ENCODE results near the gene STK32A.

The STK32A gene

DNA sequence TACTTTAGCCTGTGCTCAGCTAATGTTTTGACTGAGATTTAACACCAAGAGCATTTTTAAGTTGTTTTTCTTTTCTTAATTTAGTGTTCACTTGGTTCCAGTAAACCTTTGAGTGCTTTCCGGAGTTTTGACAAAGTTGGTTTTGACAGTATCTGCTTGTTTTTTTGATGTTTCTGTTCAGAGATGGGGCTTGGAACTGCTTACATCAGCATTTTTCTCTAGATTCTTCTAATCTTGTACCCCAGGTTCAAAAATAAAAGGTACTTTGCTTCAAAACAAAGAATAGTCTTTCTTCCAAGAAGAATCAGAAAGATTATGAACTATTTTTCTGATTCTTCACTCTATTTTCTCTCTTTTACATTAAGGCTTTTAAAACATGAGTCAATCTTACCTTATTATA lies 142.9 kb downstream of the STK32A start:
- TF ChIP-seq POLR2A (IDR thresholded peaks at IDR 0.05; ENCODE audit: low read length) (no peak), GATA1 (IDR thresholded peaks at IDR 0.05; ENCODE audit: low read depth, low read length) (no peak)

DNA sequence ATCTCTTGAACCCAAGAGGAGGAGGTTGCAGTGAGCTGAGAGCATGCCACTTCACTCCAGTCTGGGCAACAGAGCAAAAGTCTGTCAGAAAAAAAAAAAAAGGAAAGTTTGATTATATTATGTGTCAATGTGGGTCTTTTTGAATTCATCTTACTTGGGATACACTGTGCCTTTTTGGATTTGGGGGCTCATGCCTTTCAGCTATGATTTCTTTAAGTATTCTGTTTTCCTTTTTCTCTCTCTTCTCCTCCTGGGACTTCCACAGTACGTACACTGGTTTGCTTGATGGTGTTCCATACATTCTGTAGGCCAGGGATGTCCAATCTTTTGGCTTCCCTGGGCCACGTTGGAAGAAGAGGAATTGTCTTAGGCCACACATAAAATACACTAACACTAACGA lies 146.7 kb downstream of the STK32A start:
- DNase-seq: no peak
- TF ChIP-seq POLR2A (IDR thresholded peaks at IDR 0.05; ENCODE audit: low read length) (no peak), GATA1 (IDR thresholded peaks at IDR 0.05; ENCODE audit: low read depth, low read length) (no peak)

More for the DNA sequence above, 142.9 kb downstream of the STK32A start:
- no peak for DNase-seq

DNA sequence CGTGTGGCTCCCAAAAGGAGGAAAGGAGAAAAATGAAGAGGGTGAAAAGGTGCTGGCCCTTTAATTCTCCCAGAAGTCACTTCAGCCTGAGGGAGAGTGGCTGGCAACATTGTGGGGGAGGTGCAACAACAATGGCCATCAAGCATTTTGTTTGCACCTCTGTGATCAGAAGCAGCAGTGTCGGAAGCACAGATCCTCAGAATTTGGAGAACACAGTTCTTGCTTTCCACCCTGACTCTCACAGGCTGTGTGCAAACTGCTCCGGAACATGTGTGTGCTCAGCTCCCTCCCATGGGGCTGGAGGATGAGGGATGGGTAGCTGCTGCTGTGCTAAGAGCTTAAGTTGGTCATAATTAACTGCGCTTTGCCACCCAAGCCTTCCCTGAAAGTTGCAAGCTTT lies 147.9 kb downstream of the STK32A start:
- no peak for TF ChIP-seq POLR2A (IDR thresholded peaks at IDR 0.05; ENCODE audit: low read length)
- TF ChIP-seq GATA1 (IDR thresholded peaks at IDR 0.05; ENCODE audit: low read depth, low read length): no peak
- DNase-seq: no peak

DNA sequence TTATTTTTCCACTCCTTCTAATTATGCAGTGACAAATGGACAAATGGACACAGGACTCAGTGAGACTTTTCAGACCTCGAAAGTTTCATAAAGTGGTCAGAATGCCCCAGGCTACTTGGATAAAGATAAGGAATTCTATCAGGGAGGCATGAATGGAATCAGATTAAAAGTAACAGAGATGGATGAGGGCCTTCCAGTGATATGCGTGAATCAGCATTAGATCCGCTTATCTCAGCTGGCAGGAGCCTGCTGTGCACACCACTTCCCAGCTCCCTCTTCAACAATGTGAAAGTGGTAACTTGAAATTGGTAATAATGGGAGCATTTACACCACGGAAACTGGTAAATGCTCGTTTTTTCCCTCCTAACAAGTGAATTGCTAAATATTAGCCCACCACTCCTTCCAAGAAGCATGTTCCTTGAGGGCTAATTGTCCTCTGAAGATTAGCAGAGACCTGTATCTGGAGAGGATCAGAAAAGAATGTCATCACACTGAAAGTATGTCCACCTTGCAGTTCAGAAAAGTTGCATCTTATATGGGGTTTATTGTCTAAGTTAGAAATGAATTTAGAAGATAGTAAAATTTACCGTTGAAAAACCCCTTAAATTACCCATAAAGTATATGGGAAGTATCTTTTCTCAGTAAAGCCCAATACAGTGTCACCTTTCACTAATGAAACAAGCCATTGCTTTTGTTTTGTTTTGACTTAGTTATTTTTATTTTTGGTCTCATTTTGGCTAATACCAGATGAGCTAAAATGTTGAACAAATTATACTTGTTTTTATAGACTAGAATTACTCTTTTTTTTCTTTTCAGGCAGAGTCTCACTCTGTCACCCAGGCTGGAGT lies 149.7 kb downstream of the STK32A start:
- DNase-seq: peak; percentile 4 to 45
- no peak for TF ChIP-seq POLR2A (IDR thresholded peaks at IDR 0.05; ENCODE audit: low read length)
- no peak for TF ChIP-seq GATA1 (IDR thresholded peaks at IDR 0.05; ENCODE audit: low read depth, low read length)

DNA sequence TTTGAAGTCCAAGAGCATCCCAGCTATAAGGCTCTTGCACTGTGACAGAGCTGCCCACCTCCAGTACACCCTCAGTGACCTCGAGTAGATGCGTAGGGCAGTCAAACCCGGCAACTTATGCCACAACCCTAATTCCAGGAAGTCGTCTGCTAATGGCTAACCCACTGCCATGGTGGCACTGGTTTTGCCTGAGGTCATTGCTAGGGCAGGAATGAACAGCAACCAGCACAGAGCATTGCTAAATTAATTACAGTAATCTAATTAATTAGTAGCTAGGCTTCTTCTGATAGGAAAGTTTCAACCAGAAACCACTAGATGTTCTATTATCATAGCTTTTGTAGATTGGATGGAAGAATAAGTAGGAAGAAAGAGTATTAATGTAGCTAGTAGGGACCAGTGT lies 152.3 kb downstream of the STK32A start:
- DNase-seq: no peak
- TF ChIP-seq GATA1 (IDR thresholded peaks at IDR 0.05; ENCODE audit: low read depth, low read length) (no peak), POLR2A (IDR thresholded peaks at IDR 0.05; ENCODE audit: low read length) (no peak)

DNA sequence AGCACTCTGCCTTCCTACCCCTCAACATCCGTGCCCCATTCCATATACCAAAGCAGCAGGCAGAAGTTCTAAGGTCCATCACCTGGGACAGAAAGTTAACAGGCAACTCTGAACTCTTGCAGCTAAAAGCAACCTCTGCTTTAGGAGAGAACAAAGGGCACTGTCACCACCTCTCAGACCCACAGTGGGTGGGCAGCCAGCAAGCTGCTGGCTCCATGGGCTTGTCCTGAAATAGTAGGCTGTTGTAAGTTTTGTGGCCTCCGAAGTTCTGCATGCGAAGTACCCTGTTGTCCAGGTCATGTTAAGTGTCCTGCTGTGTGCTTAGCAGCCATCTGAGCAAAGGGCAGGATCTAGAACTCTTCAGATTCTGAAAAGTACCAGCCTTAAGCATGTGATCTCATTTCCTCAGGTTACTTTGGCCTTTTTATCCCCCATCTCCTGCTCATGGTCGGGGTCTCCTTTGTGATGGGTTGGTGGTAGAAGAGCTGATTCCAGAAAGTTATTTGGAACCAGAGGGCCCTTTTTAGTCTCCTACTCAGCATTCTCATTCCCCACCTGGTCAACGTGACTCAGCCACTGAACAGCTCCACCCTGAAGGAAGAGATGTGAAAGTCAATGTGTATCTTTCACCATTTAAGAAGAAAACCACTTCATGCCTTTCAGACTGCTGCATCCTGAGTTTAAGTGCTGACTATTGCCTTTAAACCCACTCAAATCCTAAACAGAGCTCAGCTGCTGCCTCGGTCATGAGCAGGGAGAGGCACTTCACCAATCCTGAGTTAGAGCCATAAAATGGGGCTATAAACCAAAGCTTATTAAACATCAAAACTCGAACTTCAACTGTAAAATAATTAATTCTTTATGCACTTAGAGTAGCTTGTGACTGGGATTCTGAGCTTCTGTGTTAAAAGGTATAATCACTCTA lies 153.6 kb downstream of the STK32A start:
- TF ChIP-seq POLR2A (IDR thresholded peaks at IDR 0.05; ENCODE audit: low read length) (no peak), GATA1 (IDR thresholded peaks at IDR 0.05; ENCODE audit: low read depth, low read length) (no peak)
- DNase-seq: no peak

DNA sequence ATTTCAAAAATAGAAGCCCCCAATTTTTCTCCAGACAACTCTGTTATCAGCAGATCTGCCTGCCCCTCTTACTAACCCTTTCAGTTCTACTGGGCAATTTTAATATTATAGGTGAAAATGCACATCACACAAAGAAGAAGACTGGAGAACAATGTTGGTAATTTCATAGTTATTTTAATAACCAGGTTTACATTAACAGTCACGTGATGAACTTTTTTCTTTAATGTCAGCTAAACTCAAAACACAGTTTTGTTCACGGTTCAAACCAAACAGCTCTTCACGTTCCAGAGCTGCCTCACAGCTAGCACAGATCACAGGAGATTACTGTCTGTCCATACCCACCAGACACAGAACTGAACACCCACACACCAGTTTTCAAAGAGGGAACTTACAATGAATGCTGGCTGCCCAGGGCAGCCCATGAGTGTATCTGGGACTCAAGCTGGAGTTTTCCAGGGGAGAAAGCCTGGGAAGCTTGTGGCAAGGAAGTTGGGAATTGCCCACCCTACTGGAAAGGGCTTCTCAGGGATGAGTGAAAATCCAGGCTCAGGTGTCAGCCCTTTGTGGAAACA lies 155.9 kb downstream of the STK32A start:
- TF ChIP-seq POLR2A (IDR thresholded peaks at IDR 0.05; ENCODE audit: low read length): no peak
- TF ChIP-seq GATA1 (IDR thresholded peaks at IDR 0.05; ENCODE audit: low read depth, low read length): no peak
- no peak for DNase-seq

DNA sequence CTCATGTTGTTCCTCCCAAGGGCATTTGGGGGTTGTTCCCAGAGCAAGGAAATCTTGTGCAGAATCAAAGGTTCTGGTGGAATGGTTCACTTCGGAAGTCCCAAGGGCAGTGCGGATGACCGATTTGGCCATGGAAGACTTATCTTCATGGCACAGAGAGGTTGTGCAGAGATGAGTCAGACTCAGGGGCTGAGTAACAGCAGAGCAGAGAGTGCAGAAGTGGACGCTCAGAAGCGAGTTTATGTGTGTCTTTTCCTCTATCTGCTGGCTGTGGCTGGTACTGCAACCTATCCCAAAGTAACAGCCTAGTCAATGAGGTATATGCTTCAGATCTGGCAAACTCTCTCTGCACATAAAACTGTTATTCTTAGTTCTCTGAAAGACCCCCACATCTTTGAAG lies 157.0 kb downstream of the STK32A start:
- DNase-seq: peak; percentile 51 to 65
- TF ChIP-seq POLR2A (IDR thresholded peaks at IDR 0.05; ENCODE audit: low read length): no peak
- no peak for TF ChIP-seq GATA1 (IDR thresholded peaks at IDR 0.05; ENCODE audit: low read depth, low read length)

DNA sequence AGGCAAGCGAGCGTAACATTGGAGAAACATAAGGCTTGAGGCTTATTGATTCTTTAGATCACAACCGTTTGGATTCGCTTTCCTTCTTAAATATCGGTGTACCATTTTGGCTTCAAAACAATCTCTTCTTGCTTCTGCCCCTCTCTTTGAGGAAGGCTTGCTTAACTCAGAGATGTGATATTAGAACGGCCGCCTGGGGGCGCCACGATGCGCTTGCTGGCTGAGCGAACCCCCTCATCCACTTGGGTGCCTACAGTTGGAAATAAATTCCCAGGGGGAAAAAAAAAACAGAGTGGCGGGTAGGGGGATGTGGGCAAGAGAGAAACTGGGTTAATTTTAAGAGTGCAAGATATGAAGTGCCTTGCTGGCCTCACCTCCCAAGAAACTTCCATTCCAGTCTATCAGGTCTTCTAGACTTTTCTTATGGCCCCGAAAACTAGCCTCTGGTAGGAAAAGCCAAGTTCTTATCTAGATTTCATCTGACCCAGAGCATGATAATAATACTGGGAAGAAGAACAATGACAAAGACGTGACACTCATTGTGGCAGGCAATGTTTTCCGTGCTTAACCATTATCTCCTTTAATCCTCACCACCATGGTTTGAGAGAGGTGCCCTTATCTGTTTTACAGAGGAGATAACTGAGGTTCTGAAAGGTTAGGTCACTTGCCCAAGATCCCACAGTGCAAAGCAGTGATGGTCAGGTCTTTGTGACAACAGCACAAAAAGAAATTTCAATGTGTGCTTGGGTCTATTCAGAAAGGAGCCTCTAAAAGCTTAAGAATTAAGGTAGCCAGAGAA lies 159.2 kb downstream of the STK32A start:
- peak; percentile 2 to 4 for DNase-seq
- no peak for TF ChIP-seq GATA1 (IDR thresholded peaks at IDR 0.05; ENCODE audit: low read depth, low read length)
- no peak for TF ChIP-seq POLR2A (IDR thresholded peaks at IDR 0.05; ENCODE audit: low read length)

DNA sequence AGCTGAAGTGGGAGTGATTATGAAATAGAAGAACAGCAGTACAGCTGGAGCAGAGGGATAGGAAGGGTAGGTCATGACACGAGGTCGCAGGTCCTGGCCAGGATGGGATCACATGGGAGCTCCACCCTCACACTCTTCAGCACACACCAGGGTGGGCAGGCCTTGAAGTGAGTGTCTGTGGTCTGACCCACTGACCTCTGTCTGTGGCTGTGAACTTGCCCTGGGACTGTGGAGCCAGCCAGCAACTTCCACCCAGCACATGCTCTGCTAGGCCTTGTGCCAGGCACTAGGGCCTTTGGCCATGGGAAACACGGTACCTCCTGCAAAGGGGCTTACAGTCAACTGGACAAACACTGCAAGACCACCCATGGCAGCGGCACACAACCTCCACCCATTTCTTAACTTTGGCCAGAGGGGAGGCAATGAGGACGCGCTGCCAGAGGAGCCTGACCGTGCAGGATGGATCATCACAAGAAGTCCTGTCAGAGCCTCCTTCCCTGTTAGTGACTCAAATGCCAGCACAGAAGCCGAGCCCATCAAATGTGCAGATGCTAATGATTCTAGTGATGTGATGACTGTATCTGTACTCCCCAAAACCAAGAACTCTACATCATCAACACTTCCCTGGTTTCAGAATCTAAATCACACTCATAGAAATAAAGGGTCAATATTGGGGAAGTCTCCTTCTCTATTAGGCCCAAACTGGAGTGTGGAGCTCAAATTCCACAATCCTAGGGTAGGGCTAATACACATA lies 161.4 kb downstream of the STK32A start:
- DNase-seq: peak in 1 of 2 experiments; percentile 3
- no peak for TF ChIP-seq POLR2A (IDR thresholded peaks at IDR 0.05; ENCODE audit: low read length)
- no peak for TF ChIP-seq GATA1 (IDR thresholded peaks at IDR 0.05; ENCODE audit: low read depth, low read length)

DNA sequence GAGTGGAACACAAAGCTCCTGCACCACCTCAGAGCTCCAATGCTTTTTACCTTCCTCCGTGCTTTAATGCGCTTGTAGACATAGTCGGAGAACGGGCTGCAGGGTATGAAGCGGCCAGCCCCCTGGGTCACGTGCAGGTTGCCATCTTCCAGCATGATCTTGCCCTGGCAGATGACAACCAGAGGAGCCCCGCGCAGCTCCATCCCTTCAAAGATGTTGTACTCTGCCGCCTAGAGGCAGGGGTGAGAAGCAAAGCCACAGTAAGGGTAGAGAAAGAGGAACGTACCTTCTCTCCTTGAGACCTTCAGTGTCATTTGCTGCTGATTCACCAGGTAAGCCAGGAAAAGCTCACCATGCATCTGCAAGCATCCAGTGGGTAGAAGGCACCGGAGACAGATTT lies 162.8 kb downstream of the STK32A start:
- DNase-seq: no peak
- TF ChIP-seq POLR2A (IDR thresholded peaks at IDR 0.05; ENCODE audit: low read length) (no peak), GATA1 (IDR thresholded peaks at IDR 0.05; ENCODE audit: low read depth, low read length) (no peak)

DNA sequence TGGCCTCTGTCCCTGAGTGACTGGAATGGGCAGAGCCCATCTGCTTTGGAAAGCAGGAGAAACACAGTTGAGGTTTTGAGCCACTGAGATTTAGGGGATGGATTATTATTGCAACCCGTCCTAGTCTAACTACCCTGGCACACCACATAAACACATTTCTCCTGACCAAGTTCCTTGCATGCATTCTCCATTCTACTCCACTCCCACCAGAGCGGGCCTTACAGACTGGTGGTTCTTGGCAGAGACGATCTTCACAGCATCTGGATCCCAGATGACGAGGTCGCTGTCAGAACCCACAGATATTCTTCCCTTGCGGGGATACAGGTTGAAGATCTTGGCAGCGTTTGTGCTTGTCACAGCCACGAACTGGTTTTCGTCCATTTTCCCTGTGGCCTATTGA lies 164.0 kb downstream of the STK32A start:
- no peak for DNase-seq
- TF ChIP-seq GATA1 (IDR thresholded peaks at IDR 0.05; ENCODE audit: low read depth, low read length) (no peak), POLR2A (IDR thresholded peaks at IDR 0.05; ENCODE audit: low read length) (no peak)

Measured in erythroblast (primary cell).